Measurements from ENCODE around the gene ACTL6B. TPM values are rescaled to one million over a fixed set of nuclear protein-coding genes. Genes with fewer than 3 reads are reported as not detected.

Gene ACTL6B
- total and polyA plus RNA-seq, 2 of the 13 experiments (the other 11 are each of a cell fraction or from before 2014, with no cell fraction given) = not detected

- no peak for TF ChIP-seq BRF2 (CRISPR knock-in tag; IDR thresholded peaks at IDR 0.05)
- TF ChIP-seq GFI1 (CRISPR knock-in tag; IDR thresholded peaks at IDR 0.05; ENCODE audit: borderline replicate concordance) = no peak; the same call in 1 of the 2 replicates
- TF ChIP-seq ZNF205 (CRISPR knock-in tag; IDR thresholded peaks at IDR 0.05) = 0 out of 2 replicates have a peak, but pooled peaks have one; percentile 19
- TF ChIP-seq CENPX (CRISPR knock-in tag; IDR thresholded peaks at IDR 0.05) = no peak
- peak; percentile 90 for TF ChIP-seq KDM6A (CRISPR knock-in tag; IDR thresholded peaks at IDR 0.05; ENCODE audit: low read depth)
- TF ChIP-seq HOXA3 (CRISPR knock-in tag; IDR thresholded peaks at IDR 0.05) = 0 out of 2 replicates have a peak, but pooled peaks have one; percentile 62
- peak; percentile 56 for TF ChIP-seq ARNTL (CRISPR knock-in tag; IDR thresholded peaks at IDR 0.05)
- no peak for TF ChIP-seq MAZ (IDR thresholded peaks at IDR 0.05; ENCODE audit: borderline replicate concordance, low read depth, low read length)
- peak; percentile 93 for TF ChIP-seq MAZ (CRISPR knock-in tag; IDR thresholded peaks at IDR 0.05; ENCODE audit: low read depth)
- TF ChIP-seq PHF21A (CRISPR knock-in tag; IDR thresholded peaks at IDR 0.05) = peak; percentile 68
- no peak for TF ChIP-seq RAD21 (CRISPR knock-in tag; IDR thresholded peaks at IDR 0.05)
- TF ChIP-seq HMGXB4 (CRISPR knock-in tag; IDR thresholded peaks at IDR 0.05; ENCODE audit: borderline replicate concordance in 1 of 2, low read depth in 1 of 2) = peak in 1 of 2 experiments; percentile 32; a peak in 2 of 4 replicates
- TF ChIP-seq ZNF788 (CRISPR knock-in tag; IDR thresholded peaks at IDR 0.05; ENCODE audit: borderline replicate concordance) = peak; percentile 42; the same call in 1 of the 2 replicates
- peak; percentile 81; the same call in 1 of the 2 replicates for TF ChIP-seq FOXO1 (CRISPR knock-in tag; IDR thresholded peaks at IDR 0.05)
- TF ChIP-seq ZNF543 (CRISPR knock-in tag; IDR thresholded peaks at IDR 0.05) = no peak
- 0 out of 2 replicates have a peak, but pooled peaks have one; percentile 47 for TF ChIP-seq KAT8 (CRISPR knock-in tag; IDR thresholded peaks at IDR 0.05)
- peak; percentile 41; the same call in 1 of the 2 replicates for TF ChIP-seq NR2F2 (IDR thresholded peaks at IDR 0.05; ENCODE audit: borderline replicate concordance, low read depth)
- no peak for TF ChIP-seq TMF1 (CRISPR knock-in tag; IDR thresholded peaks at IDR 0.05; ENCODE audit: low read depth)
- TF ChIP-seq KLF13 (CRISPR knock-in tag; IDR thresholded peaks at IDR 0.05) = no peak
- TF ChIP-seq ZNF264 (CRISPR knock-in tag; IDR thresholded peaks at IDR 0.05) = 0 out of 2 replicates have a peak, but pooled peaks have one; percentile 21
- TF ChIP-seq PAXIP1 (CRISPR knock-in tag; conservative IDR thresholded peaks at IDR 0.05) = peak; percentile 95
- TF ChIP-seq USF2 (IDR thresholded peaks at IDR 0.05; ENCODE audit: low read depth, low read length) = no peak
- no peak for TF ChIP-seq USF2 (CRISPR knock-in tag; IDR thresholded peaks at IDR 0.05; ENCODE audit: borderline replicate concordance)
- TF ChIP-seq ARNT (IDR thresholded peaks at IDR 0.05) = no peak
Measured at GRCh38 chr7:100641463-100641859, 14.8 kb downstream of the ACTL6B start, which contains the start of gene TFR2 (continued).
